Stimulated activated CD8-positive, alpha-beta memory T cell treated with anti-CD3 and anti-CD28 coated beads, Interleukin-12 subunit alpha, Interleukin-12 subunit beta, amount 100 ng/mL, for 24 hours (primary cell): ENCODE measurements around the gene LIMS1.
"Not testable (repeated sequence)": the region's sequence is repeated elsewhere in the genome, so short reads cannot be mapped to it uniquely, and the experiment has no call there.

Experiments used
- DNase-seq: peaks from one replicate; pipeline ENCODE4 v3.0.0-alpha.2; 2020; ENCODE audit errors: extremely low read depth

Gene LIMS1

GRCh38 chr2:108634576-108635160, 100.4 kb downstream of the LIMS1 start:
- no peak for DNase-seq

GRCh38 chr2:108635630-108636354, 101.5 kb downstream of the LIMS1 start:
- no peak for DNase-seq

GRCh38 chr2:108637304-108637669, 103.0 kb downstream of the LIMS1 start:
- no peak for DNase-seq

- DNase-seq: no peak
Measured at GRCh38 chr2:108640731-108641130, 106.5 kb downstream of the LIMS1 start.

GRCh38 chr2:108641756-108642155, 107.5 kb downstream of the LIMS1 start:
- no peak for DNase-seq

GRCh38 chr2:108643261-108643849, 109.1 kb downstream of the LIMS1 start:
- no peak for DNase-seq

- not testable (repeated sequence) for DNase-seq
Measured at GRCh38 chr2:108643862-108644261, 109.6 kb downstream of the LIMS1 start.

- DNase-seq: not testable (repeated sequence)
Measured at GRCh38 chr2:108644446-108644845, 110.2 kb downstream of the LIMS1 start.

- DNase-seq: not testable (repeated sequence)
Measured at GRCh38 chr2:108648796-108649195, 114.5 kb downstream of the LIMS1 start.

GRCh38 chr2:108650465-108650864, 116.2 kb downstream of the LIMS1 start:
- not testable (repeated sequence) for DNase-seq

GRCh38 chr2:108651468-108651867, 117.2 kb downstream of the LIMS1 start:
- DNase-seq: not testable (repeated sequence)

- not testable (repeated sequence) for DNase-seq
Measured at GRCh38 chr2:108652187-108652931, 118.1 kb downstream of the LIMS1 start.

GRCh38 chr2:108653425-108653824, 119.2 kb downstream of the LIMS1 start:
- not testable (repeated sequence) for DNase-seq

GRCh38 chr2:108653849-108654248, 119.6 kb downstream of the LIMS1 start:
- not testable (repeated sequence) for DNase-seq

- DNase-seq: not testable (repeated sequence)
Measured at GRCh38 chr2:108654521-108655125, 120.4 kb downstream of the LIMS1 start.

- not testable (repeated sequence) for DNase-seq
Measured at GRCh38 chr2:108655270-108655669, 121.0 kb downstream of the LIMS1 start.

- DNase-seq: not testable (repeated sequence)
Measured at GRCh38 chr2:108656282-108656681, 122.0 kb downstream of the LIMS1 start.

- DNase-seq: not testable (repeated sequence)
Measured at GRCh38 chr2:108657517-108657916, 123.2 kb downstream of the LIMS1 start.

- not testable (repeated sequence) for DNase-seq
Measured at GRCh38 chr2:108658553-108658952, 124.3 kb downstream of the LIMS1 start.

- not testable (repeated sequence) for DNase-seq
Measured at GRCh38 chr2:108661493-108661892, 127.2 kb downstream of the LIMS1 start.

- DNase-seq: not testable (repeated sequence)
Measured at GRCh38 chr2:108662207-108662612, 127.9 kb downstream of the LIMS1 start.

- not testable (repeated sequence) for DNase-seq
Measured at GRCh38 chr2:108663346-108663745, 129.1 kb downstream of the LIMS1 start.
